ENCODE data around the gene KCTD7.
"Not testable (repeated sequence)": the region's sequence is repeated elsewhere in the genome, so short reads cannot be mapped to it uniquely, and the experiment has no call there.

DNA sequence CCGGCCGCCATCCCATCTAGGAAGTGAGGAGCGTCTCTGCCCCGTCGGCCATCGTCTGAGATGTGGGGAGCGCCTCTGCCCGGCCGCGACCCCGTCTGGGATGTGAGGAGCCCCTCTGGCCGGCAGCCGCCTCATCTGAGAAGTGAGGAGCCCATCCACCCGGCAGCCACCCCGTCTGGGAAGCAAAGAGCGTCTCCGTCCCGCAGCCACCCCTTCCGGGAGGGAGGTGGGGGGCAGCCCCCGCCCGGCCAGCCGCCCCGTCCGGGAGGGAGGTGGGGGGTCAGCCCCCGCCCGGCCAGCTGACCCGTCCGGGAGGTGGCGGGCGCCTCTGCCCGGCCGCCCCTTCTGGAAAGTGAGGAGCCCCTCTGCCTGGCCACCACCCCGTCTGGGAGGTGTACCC lies 14.1 kb upstream of the KCTD7 start:
- TF ChIP-seq CEBPZ (IDR thresholded peaks at IDR 0.05; ENCODE audit: low read depth, low read length); POLR2A (IDR thresholded peaks at IDR 0.05; ENCODE audit: low read depth, low read length); BHLHE40 (IDR thresholded peaks at IDR 0.05; ENCODE audit: borderline replicate concordance in 1 of 2, low read depth in 2 of 2, low read length in 1 of 2); ZNF274 (IDR thresholded peaks at IDR 0.05; ENCODE audit: insufficient read depth, insufficient read length); GABPA (IDR thresholded peaks at IDR 0.05; ENCODE audit: low read depth); RELA (IDR thresholded peaks at IDR 0.05; ENCODE audit: borderline replicate concordance, partially characterized antibody); JUNB (IDR thresholded peaks at IDR 0.05); ZZZ3 (IDR thresholded peaks at IDR 0.05; ENCODE audit: control insufficient read depth, insufficient read length, low read depth): not testable (repeated sequence)
- TF ChIP-seq, protein P1, sequence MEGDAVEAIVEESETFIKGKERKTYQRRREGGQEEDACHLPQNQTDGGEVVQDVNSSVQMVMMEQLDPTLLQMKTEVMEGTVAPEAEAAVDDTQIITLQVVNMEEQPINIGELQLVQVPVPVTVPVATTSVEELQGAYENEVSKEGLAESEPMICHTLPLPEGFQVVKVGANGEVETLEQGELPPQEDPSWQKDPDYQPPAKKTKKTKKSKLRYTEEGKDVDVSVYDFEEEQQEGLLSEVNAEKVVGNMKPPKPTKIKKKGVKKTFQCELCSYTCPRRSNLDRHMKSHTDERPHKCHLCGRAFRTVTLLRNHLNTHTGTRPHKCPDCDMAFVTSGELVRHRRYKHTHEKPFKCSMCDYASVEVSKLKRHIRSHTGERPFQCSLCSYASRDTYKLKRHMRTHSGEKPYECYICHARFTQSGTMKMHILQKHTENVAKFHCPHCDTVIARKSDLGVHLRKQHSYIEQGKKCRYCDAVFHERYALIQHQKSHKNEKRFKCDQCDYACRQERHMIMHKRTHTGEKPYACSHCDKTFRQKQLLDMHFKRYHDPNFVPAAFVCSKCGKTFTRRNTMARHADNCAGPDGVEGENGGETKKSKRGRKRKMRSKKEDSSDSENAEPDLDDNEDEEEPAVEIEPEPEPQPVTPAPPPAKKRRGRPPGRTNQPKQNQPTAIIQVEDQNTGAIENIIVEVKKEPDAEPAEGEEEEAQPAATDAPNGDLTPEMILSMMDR (IDR thresholded peaks at IDR 0.05 in 2 of 3, conservative IDR thresholded peaks at IDR 0.05 in 1 of 3; ENCODE audit: control insufficient read depth in 2 of 3, extremely low read depth in 1 of 3, insufficient read depth in 1 of 3, low read depth in 3 of 3, low read length in 3 of 3), result not testable (repeated sequence)
